GM21786 (cell line): ENCODE data around the gene BLVRB.
"Not testable (repeated sequence)": the region's sequence is repeated elsewhere in the genome, so short reads cannot be mapped to it uniquely, and the experiment has no call there.

Experiments
- ATAC-seq: cut with Tn5 transposase; IDR thresholded peaks from one replicate; pipeline ENCODE4 v1.9.1; 2021; ENCODE audit not compliant: unreplicated experiment

The BLVRB gene

GRCh38 chr19:40489882-40490230, 24.3 kb upstream of the BLVRB start:
- no peak for ATAC-seq

GRCh38 chr19:40486017-40486416, 20.5 kb upstream of the BLVRB start:
- no peak for ATAC-seq

GRCh38 chr19:40475878-40476644, 10.5 kb upstream of the BLVRB start:
- not testable (repeated sequence) for ATAC-seq

- no peak for ATAC-seq
Measured at GRCh38 chr19:40474737-40475136, 9.2 kb upstream of the BLVRB start.

GRCh38 chr19:40472516-40472915, 7.0 kb upstream of the BLVRB start:
- ATAC-seq: no peak

GRCh38 chr19:40471111-40471510, 5.6 kb upstream of the BLVRB start:
- no peak for ATAC-seq

- no peak for ATAC-seq
Measured at GRCh38 chr19:40469011-40469410, 3.5 kb upstream of the BLVRB start.

GRCh38 chr19:40466985-40467734, 1.6 kb upstream of the BLVRB start, which contains the start of gene SPTBN4:
TSS of gene SPTBN4 (plus strand) at chr19:40467001. CDS start at chr19:40472622, 5,621 bp downstream.
- ATAC-seq: no peak

- peak; percentile 19 for ATAC-seq
Measured at GRCh38 chr19:40466219-40466984, 857 bp upstream of the BLVRB start.

GRCh38 chr19:40465025-40465556, 454 bp downstream of the BLVRB start:
- ATAC-seq: no peak

GRCh38 chr19:40464059-40465024, 1.2 kb downstream of the BLVRB start:
- no peak for ATAC-seq

GRCh38 chr19:40463587-40464037, 1.9 kb downstream of the BLVRB start:
- not testable (repeated sequence) for ATAC-seq

GRCh38 chr19:40461669-40462221, 3.8 kb downstream of the BLVRB start:
- ATAC-seq: no peak

GRCh38 chr19:40460185-40460584, 5.4 kb downstream of the BLVRB start:
- ATAC-seq: no peak

- no peak for ATAC-seq
Measured at GRCh38 chr19:40458597-40458974, 7.0 kb downstream of the BLVRB start.

GRCh38 chr19:40457953-40458596, 7.5 kb downstream of the BLVRB start:
- ATAC-seq: no peak

GRCh38 chr19:40457048-40457447, 8.5 kb downstream of the BLVRB start:
- ATAC-seq: no peak

GRCh38 chr19:40453943-40454342, 11.6 kb downstream of the BLVRB start:
- ATAC-seq: not testable (repeated sequence)

GRCh38 chr19:40453151-40453735, 12.3 kb downstream of the BLVRB start:
- ATAC-seq: no peak
